Gastroesophageal sphincter (tissue), 3 donors: ENCODE data around the gene OR56B1.

ENCODE experiments used
- EP300 ChIP-seq: sonication (generic); formaldehyde crosslinking; IDR thresholded peaks from one replicate; pipeline ENCODE4 v1.6.1; 2017; ENCODE audit warnings: antibody characterized with exemption, mild to moderate bottlenecking
- POLR2A ChIP-seq, 2 donors: fragments of 450-650 bp; IDR thresholded peaks; one replicate each; pipeline ENCODE4 v1.6.1; 2017; ENCODE audit warnings: antibody characterized with exemption in 2 of 2, mild to moderate bottlenecking in 2 of 2, moderate library complexity in 1 of 2
- TF ChIP-seq, protein P1 (sequence below), 4 experiments: fragments of 200-600 bp in 2 of 4; fragments of 450-650 bp in 2 of 4; sonication (generic) in 1 of 4; IDR thresholded peaks; one replicate each; pipeline ENCODE4 v1.5.1; 2017 to 2019; ENCODE audit warnings: antibody characterized with exemption in 4 of 4, mild to moderate bottlenecking in 2 of 4, moderate library complexity in 2 of 4

GRCh38 chr11:5746614-5747013 is 10.4 kb downstream of the OR56B1 start:
- TF ChIP-seq, protein P1, sequence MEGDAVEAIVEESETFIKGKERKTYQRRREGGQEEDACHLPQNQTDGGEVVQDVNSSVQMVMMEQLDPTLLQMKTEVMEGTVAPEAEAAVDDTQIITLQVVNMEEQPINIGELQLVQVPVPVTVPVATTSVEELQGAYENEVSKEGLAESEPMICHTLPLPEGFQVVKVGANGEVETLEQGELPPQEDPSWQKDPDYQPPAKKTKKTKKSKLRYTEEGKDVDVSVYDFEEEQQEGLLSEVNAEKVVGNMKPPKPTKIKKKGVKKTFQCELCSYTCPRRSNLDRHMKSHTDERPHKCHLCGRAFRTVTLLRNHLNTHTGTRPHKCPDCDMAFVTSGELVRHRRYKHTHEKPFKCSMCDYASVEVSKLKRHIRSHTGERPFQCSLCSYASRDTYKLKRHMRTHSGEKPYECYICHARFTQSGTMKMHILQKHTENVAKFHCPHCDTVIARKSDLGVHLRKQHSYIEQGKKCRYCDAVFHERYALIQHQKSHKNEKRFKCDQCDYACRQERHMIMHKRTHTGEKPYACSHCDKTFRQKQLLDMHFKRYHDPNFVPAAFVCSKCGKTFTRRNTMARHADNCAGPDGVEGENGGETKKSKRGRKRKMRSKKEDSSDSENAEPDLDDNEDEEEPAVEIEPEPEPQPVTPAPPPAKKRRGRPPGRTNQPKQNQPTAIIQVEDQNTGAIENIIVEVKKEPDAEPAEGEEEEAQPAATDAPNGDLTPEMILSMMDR (IDR thresholded peaks at IDR 0.05), result no peak
- TF ChIP-seq POLR2A (IDR thresholded peaks at IDR 0.05) (no peak), EP300 (no peak)
